ENCODE data around the gene TRIP12. TPM values are rescaled to one million over a fixed set of nuclear protein-coding genes. Genes with fewer than 3 reads are reported as not detected.
A peak's percentile ranks its signal among the peaks of the same experiment; 100 is the strongest.
"Not testable (repeated sequence)": the region's sequence is repeated elsewhere in the genome, so short reads cannot be mapped to it uniquely, and the experiment has no call there.

TRIP12 gene
- polyA plus RNA-seq, 3 donors: 22.2 to 56.7 (median 44.0) TPM

DNA sequence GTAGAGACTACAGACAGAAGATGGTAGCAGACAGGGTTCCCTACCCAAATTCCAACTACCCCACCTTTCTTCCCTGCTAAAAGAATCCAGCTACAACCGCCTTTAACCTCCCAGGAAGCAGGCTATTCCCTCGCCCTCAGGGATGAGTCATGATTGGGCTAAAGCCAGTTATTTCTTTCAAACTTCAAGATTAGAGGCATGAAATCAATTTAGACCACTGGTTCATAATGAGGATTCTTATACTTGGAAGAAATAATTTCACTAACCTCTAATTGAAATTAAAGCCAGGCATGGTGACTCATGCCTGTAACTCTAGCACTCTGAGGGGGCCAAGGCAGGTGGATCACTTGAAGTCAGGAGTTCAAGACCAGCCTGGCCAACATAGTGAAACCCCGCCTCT, 20.0 kb downstream of the TRIP12 start:
- H3K79me2 ChIP-seq (ENCODE audit: insufficient read depth, low read length): peaks cover 100% of the 10 kb centered on the region
- peak overlapping the region in 1 of 2 donors; percentile 37 for H3K27ac ChIP-seq (ENCODE audit: low read depth in 1 of 2, low read length in 2 of 2)
- TF ChIP-seq, protein P1, sequence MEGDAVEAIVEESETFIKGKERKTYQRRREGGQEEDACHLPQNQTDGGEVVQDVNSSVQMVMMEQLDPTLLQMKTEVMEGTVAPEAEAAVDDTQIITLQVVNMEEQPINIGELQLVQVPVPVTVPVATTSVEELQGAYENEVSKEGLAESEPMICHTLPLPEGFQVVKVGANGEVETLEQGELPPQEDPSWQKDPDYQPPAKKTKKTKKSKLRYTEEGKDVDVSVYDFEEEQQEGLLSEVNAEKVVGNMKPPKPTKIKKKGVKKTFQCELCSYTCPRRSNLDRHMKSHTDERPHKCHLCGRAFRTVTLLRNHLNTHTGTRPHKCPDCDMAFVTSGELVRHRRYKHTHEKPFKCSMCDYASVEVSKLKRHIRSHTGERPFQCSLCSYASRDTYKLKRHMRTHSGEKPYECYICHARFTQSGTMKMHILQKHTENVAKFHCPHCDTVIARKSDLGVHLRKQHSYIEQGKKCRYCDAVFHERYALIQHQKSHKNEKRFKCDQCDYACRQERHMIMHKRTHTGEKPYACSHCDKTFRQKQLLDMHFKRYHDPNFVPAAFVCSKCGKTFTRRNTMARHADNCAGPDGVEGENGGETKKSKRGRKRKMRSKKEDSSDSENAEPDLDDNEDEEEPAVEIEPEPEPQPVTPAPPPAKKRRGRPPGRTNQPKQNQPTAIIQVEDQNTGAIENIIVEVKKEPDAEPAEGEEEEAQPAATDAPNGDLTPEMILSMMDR (IDR thresholded peaks at IDR 0.05): no peak
- H2AFZ ChIP-seq (ENCODE audit: insufficient read depth, low read depth, low read length, poor library complexity, severe bottlenecking): no peak overlapping the region
- no peak overlapping the region for H3K4me2 ChIP-seq (replicated peaks; ENCODE audit: extremely low read depth, low read length, poor library complexity, severe bottlenecking)
- intact Hi-C loops (cut with micrococcal nuclease): no loop called here
- H3K27me3 Mint-ChIP-seq (ENCODE audit: low read depth in 3 of 3): peaks cover 0 to 2% (median 0%) of the 10 kb centered on the region in 3 donors
- H3K36me3 Mint-ChIP-seq: peaks cover 23 to 55% of the 10 kb centered on the region in 2 donors
- no peaks in the 10 kb centered on the region for H3K27me3 ChIP-seq (ENCODE audit: control insufficient read depth in 2 of 2, insufficient read depth in 2 of 2, low read length in 2 of 2)
- no peaks in the 10 kb centered on the region for H3K9me3 Mint-ChIP-seq
- WGBS (ENCODE audit: insufficient coverage): 90% methylated on average over 2 of the region's 3 CpGs
- peaks cover 5% of the 10 kb centered on the region for H3K4me1 Mint-ChIP-seq
- H3K4me3 ChIP-seq (replicated peaks in 1 of 3; ENCODE audit: low read depth in 2 of 3, low read length in 3 of 3): no peak overlapping the region
- no peaks in the 10 kb centered on the region for H3K4me1 ChIP-seq (ENCODE audit: control insufficient read depth in 1 of 2, insufficient read depth in 2 of 2, low read length in 2 of 2)
- H3K9me3 ChIP-seq (replicated peaks in 1 of 2; ENCODE audit: control insufficient read depth in 1 of 2, insufficient read depth in 1 of 2, low read length in 2 of 2): no peaks in the 10 kb centered on the region
- H4K20me1 ChIP-seq (ENCODE audit: insufficient read depth, low read length): peaks cover 100% of the 10 kb centered on the region
- no peak for DNase-seq
- no peak overlapping the region for H3K9ac ChIP-seq (ENCODE audit: insufficient read depth, low read length, poor library complexity, severe bottlenecking)
- H3K36me3 ChIP-seq (replicated peaks in 1 of 2; ENCODE audit: control insufficient read depth in 1 of 2, insufficient read depth in 2 of 2, low read length in 2 of 2): peaks cover 22 to 80% of the 10 kb centered on the region in 2 donors
- H3K4me3 Mint-ChIP-seq: no peak overlapping the region
- H3K27ac Mint-ChIP-seq: peak overlapping the region in 3 of 7 donors; percentile 25 to 54 (median 42)

DNA sequence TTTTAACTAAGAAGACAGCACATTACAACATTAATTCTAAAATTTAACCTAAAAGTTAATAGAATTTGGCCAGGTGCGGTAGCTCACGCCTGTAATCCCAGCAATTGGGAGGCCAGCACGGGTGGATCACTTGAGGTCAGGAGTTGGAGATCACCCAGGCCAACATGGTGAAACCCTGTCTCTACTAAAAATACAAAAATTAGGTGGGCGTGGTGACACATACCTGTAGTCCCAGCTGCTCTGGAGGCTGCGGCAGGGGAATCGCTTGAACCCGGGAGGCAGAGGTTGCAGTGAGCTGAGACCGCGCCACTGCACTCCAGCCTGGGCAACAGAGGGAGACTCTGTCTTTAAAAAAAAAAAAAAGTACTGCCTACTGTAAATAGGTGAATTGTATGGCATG, 21.3 kb downstream of the TRIP12 start:
- 100% methylated on average over 6 of the region's 9 CpGs for WGBS (ENCODE audit: insufficient coverage)
- H3K9me3 ChIP-seq (replicated peaks in 1 of 2; ENCODE audit: control insufficient read depth in 1 of 2, insufficient read depth in 1 of 2, low read length in 2 of 2); H3K27ac Mint-ChIP-seq; H3K4me1 ChIP-seq (ENCODE audit: control insufficient read depth in 1 of 2, insufficient read depth in 2 of 2, low read length in 2 of 2); intact Hi-C loops (cut with micrococcal nuclease); H3K27ac ChIP-seq (ENCODE audit: low read depth in 1 of 2, low read length in 2 of 2); H3K4me1 Mint-ChIP-seq; DNase-seq; H2AFZ ChIP-seq (ENCODE audit: insufficient read depth, low read depth, low read length, poor library complexity, severe bottlenecking); H3K27me3 Mint-ChIP-seq (ENCODE audit: low read depth in 3 of 3); H3K9ac ChIP-seq (ENCODE audit: insufficient read depth, low read length, poor library complexity, severe bottlenecking); H3K4me2 ChIP-seq (replicated peaks; ENCODE audit: extremely low read depth, low read length, poor library complexity, severe bottlenecking); H3K27me3 ChIP-seq (ENCODE audit: control insufficient read depth in 2 of 2, insufficient read depth in 2 of 2, low read length in 2 of 2); H3K4me3 ChIP-seq (replicated peaks in 1 of 3; ENCODE audit: low read depth in 2 of 3, low read length in 3 of 3); H3K9me3 Mint-ChIP-seq; H3K4me3 Mint-ChIP-seq: not testable (repeated sequence)
- peaks cover 100% of the 10 kb centered on the region for H3K79me2 ChIP-seq (ENCODE audit: insufficient read depth, low read length)
- H3K36me3 ChIP-seq (replicated peaks in 1 of 2; ENCODE audit: control insufficient read depth in 1 of 2, insufficient read depth in 2 of 2, low read length in 2 of 2): peaks cover 22 to 73% of the 10 kb centered on the region in 2 donors
- peaks cover 23 to 56% of the 10 kb centered on the region in 2 donors for H3K36me3 Mint-ChIP-seq
- H4K20me1 ChIP-seq (ENCODE audit: insufficient read depth, low read length): peaks cover 100% of the 10 kb centered on the region
